HepG2 (cell line): ENCODE data around the gene C14orf119. TPM values are rescaled to one million over a fixed set of nuclear protein-coding genes. Genes with fewer than 3 reads are reported as not detected.

Experiments used
- ATF3 ChIP-seq: sonication (generic); formaldehyde crosslinking; IDR thresholded peaks from 2 replicates; pipeline ENCODE4 v1.4.0; 2020; ENCODE audit warnings: missing genetic modification reagents
- ATRX ChIP-seq: sonication (generic); formaldehyde crosslinking; IDR thresholded peaks from 2 replicates; pipeline ENCODE4 v1.4.0; 2020; ENCODE audit warnings: missing genetic modification reagents, borderline replicate concordance
- BCL3 ChIP-seq: sonication (generic); formaldehyde crosslinking; IDR thresholded peaks from 2 replicates; pipeline ENCODE4 v1.5.1; 2020; ENCODE audit warnings: mild to moderate bottlenecking, missing genetic modification reagents, moderate library complexity
- CAMTA2 ChIP-seq: sonication (generic); formaldehyde crosslinking; IDR thresholded peaks from 2 replicates; pipeline ENCODE4 v1.4.0; 2020; ENCODE audit warnings: mild to moderate bottlenecking, missing genetic modification reagents, borderline replicate concordance
- HMGA1 ChIP-seq: sonication (generic); formaldehyde crosslinking; conservative IDR thresholded peaks from 2 replicates; pipeline ENCODE4 v1.4.0; 2020; ENCODE audit warnings: missing genetic modification reagents
- KDM4B ChIP-seq: sonication (generic); formaldehyde crosslinking; IDR thresholded peaks from 2 replicates; pipeline ENCODE4 v1.4.0; 2020; ENCODE audit warnings: missing genetic modification reagents
- KLF11 ChIP-seq: IDR thresholded peaks from 2 replicates; pipeline ENCODE4 v1.6.1; 2016; ENCODE audit warnings: missing compliant biosample characterization
- NFATC3 ChIP-seq: sonication (generic); formaldehyde crosslinking; IDR thresholded peaks from 2 replicates; pipeline ENCODE4 v1.5.1; 2020; ENCODE audit warnings: mild to moderate bottlenecking, missing genetic modification reagents
- NFIC ChIP-seq: IDR thresholded peaks from 2 replicates; pipeline ENCODE4 v1.6.1; 2012; ENCODE audit warnings: mild to moderate bottlenecking, low read length, inconsistent platforms
- RAD21 ChIP-seq: fragments of 450-650 bp; formaldehyde crosslinking; IDR thresholded peaks from 2 replicates; pipeline ENCODE4 v1.5.0; 2020; ENCODE audit warnings: mild to moderate bottlenecking
- SMAD1 ChIP-seq: sonication (generic); formaldehyde crosslinking; IDR thresholded peaks from 2 replicates; pipeline ENCODE4 v1.4.0; 2020; ENCODE audit warnings: missing genetic modification reagents, low read depth, mild to moderate bottlenecking, borderline replicate concordance
- SUZ12 ChIP-seq: fragments of 150-350 bp; IDR thresholded peaks from 2 replicates; pipeline ENCODE4 v1.6.1; 2014; ENCODE audit warnings: low read depth, low read length
- ZBTB34 ChIP-seq: sonication (generic); formaldehyde crosslinking; IDR thresholded peaks from 2 replicates; pipeline ENCODE4 v1.8.0; 2022; ENCODE audit warnings: mild to moderate bottlenecking, missing genetic modification reagents
- ZIK1 ChIP-seq: sonication (generic); formaldehyde crosslinking; IDR thresholded peaks from 2 replicates; pipeline ENCODE4 v1.5.0; 2020; ENCODE audit warnings: mild to moderate bottlenecking, low read depth, missing genetic modification reagents, borderline replicate concordance
- ZNF317 ChIP-seq: sonication (generic); formaldehyde crosslinking; IDR thresholded peaks from 2 replicates; pipeline ENCODE4 v1.5.0; 2020; ENCODE audit warnings: mild to moderate bottlenecking, missing genetic modification reagents
- ZNF362 ChIP-seq: sonication (generic); formaldehyde crosslinking; IDR thresholded peaks from 2 replicates; pipeline ENCODE4 v1.4.0; 2020; ENCODE audit warnings: missing genetic modification reagents, mild to moderate bottlenecking, borderline replicate concordance
- ZNF652 ChIP-seq: IDR thresholded peaks from 2 replicates; pipeline ENCODE4 v1.6.1; 2016; ENCODE audit warnings: low read depth, borderline replicate concordance
- ZNF737 ChIP-seq: sonication (generic); formaldehyde crosslinking; IDR thresholded peaks from 2 replicates; pipeline ENCODE4 v1.5.0; 2020; ENCODE audit warnings: missing genetic modification reagents, mild to moderate bottlenecking, borderline replicate concordance
- ZNF770 ChIP-seq: sonication (generic); formaldehyde crosslinking; IDR thresholded peaks from 2 replicates; pipeline ENCODE4 v1.5.0; 2020; ENCODE audit warnings: mild to moderate bottlenecking, missing genetic modification reagents
- ZNF775 ChIP-seq: sonication (generic); formaldehyde crosslinking; IDR thresholded peaks from 2 replicates; pipeline ENCODE4 v1.4.0; 2020; ENCODE audit warnings: missing genetic modification reagents, mild to moderate bottlenecking, moderate library complexity, borderline replicate concordance
- ZSCAN31 ChIP-seq: sonication (generic); formaldehyde crosslinking; IDR thresholded peaks from 2 replicates; pipeline ENCODE4 v1.5.0; 2020; ENCODE audit warnings: low read depth, mild to moderate bottlenecking, missing genetic modification reagents
- polyA plus RNA-seq, 8 experiments: library from polyadenylated mRNA; depleted of rRNA in 3 of 8; stranded (reverse) in 7 of 8; unstranded in 1 of 8; fragments of >200 nt; fragmentation: Illumina TruSeq in 4 of 8; extraction: Trizol in 4 of 8; gene quantifications; 2 replicates each; pipeline versions ENCODE4 v1.2.1 to v1.2.3, GENCODE V29; 2011 to 2016; ENCODE audit warnings: low read depth in 4 of 8, missing spikeins in 1 of 8, mixed read lengths in 1 of 8; ENCODE audit not compliant: insufficient read depth in 1 of 8
- total RNA-seq, 5 experiments: library from RNA; depleted of rRNA; stranded (reverse); fragments of >200 nt; fragmentation: Illumina TruSeq; extraction: Trizol; gene quantifications; 2 replicates each; pipeline ENCODE4 v1.2.3, GENCODE V29; 2016; ENCODE audit warnings: low read depth in 1 of 5

The C14orf119 gene
- total and polyA plus RNA-seq, 2 of the 13 experiments (the other 11 are each of a cell fraction or from before 2014, with no cell fraction given), result 117 to 206 TPM

GRCh38 chr14:23094666-23095195 lies 574 bp upstream of the C14orf119 start, which contains the start of gene ACIN1 (continued):
- peak; percentile 81 for TF ChIP-seq ZNF770 (CRISPR knock-in tag)
- peak; percentile 94; the same call in 1 of the 2 replicates for TF ChIP-seq ZNF775 (CRISPR knock-in tag)
- peak; percentile 93; the same call in 1 of the 2 replicates for TF ChIP-seq NFATC3 (CRISPR knock-in tag)
- no peak for TF ChIP-seq NFIC
- TF ChIP-seq HMGA1 (CRISPR knock-in tag), result no peak
- peak; percentile 85 for TF ChIP-seq ZBTB34
- peak; percentile 88 for TF ChIP-seq RAD21
- no peak; the same call in 1 of the 2 replicates for TF ChIP-seq SUZ12
- peak; percentile 82; the same call in 1 of the 2 replicates for TF ChIP-seq KLF11 (CRISPR knock-in tag)
- no peak; the same call in 1 of the 2 replicates for TF ChIP-seq ZNF652
- TF ChIP-seq ZIK1, result peak; percentile 97
- TF ChIP-seq ZNF317 (CRISPR knock-in tag), result peak; percentile 95
- no peak; the same call in 1 of the 2 replicates for TF ChIP-seq SMAD1 (CRISPR knock-in tag)
- peak; percentile 98; the same call in 1 of the 2 replicates for TF ChIP-seq CAMTA2 (CRISPR knock-in tag)
- TF ChIP-seq ZNF737 (CRISPR knock-in tag), result no peak
- TF ChIP-seq BCL3 (CRISPR knock-in tag), result peak; percentile 98
- TF ChIP-seq ATF3 (CRISPR knock-in tag), result peak; percentile 59; the same call in 1 of the 2 replicates
- peak; percentile 89; the same call in 1 of the 2 replicates for TF ChIP-seq KDM4B (CRISPR knock-in tag)
- peak; percentile 86 for TF ChIP-seq ZNF362 (CRISPR knock-in tag)
- no peak for TF ChIP-seq ATRX
- peak; percentile 97 for TF ChIP-seq ZSCAN31
